NCI-H2196 treated with DMSO at 0.1 percent for 48 hours (cell line): Measurements from ENCODE around the gene RSRC1.
"Not testable (repeated sequence)": the region's sequence is repeated elsewhere in the genome, so short reads cannot be mapped to it uniquely, and the experiment has no call there.

Experiments
- DNase-seq: peaks from one replicate; lab custom pipeline; 2025; ENCODE audit not compliant: unreplicated experiment; lab: John Stamatoyannopoulos, UW

The RSRC1 gene

DNA sequence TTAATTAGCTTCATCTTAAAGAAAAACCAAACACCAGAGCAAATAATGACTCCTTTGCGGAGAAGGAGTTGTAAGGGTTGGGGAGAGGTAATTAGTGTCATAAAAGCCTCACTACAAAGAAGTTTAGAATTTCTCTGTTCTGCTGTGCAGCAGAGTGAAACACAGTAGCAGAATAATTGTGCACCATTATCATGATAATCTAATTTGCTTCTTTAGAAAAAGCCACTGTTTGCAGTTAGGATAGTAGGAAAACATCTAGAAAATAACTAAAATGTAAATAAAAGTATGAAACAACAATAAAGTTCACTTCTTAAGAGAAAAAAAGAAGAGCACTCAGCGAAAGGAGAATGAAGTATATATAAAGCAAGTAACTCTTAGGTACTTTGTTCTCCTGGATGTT is 9.2 kb upstream of the RSRC1 start:
- no peak for DNase-seq

DNA sequence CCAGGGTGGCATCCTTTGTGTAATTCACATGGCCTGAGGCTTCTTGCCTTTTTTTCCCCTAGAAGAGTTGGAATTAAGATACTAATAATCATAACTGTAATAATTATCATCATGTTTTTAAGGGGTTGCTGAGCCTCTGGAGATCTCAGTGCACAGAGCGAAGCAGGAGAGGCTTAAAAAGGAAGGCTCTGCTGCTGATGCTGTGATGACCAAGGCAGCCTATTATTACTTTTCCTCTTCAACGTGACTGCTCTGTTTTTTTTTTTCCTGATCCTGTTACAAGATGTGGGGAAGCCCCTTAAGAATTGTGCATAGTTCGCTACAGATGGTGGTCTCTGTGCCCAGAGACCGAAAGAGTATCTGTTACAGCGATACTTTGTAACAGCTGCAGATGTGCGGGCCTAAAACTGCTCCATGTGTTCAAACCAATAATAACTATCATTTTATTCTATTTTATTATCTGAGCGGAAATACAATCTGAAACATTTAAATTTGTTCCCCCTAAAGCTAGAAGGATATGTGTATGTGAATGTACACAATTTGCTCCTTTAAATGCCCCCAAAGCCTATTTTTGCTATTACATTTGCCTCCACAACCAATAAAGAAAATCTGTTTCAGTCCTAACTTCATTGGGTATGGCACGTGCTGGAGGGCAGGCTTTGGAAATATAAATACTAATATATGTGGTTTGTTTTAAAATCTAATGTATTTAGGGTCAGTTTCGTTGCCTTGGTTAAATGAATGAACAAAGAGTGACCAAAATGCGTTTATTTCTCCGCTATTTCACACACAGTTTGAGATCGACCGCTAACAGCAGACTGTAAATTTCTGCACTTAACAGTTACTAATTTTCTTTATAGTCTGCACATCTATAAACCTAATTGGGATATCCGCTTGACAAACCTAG is 8.3 kb upstream of the RSRC1 start:
- no peak for DNase-seq

- DNase-seq: no peak
Measured at GRCh38 chr3:158102242-158103080, 7.4 kb upstream of the RSRC1 start.

DNA sequence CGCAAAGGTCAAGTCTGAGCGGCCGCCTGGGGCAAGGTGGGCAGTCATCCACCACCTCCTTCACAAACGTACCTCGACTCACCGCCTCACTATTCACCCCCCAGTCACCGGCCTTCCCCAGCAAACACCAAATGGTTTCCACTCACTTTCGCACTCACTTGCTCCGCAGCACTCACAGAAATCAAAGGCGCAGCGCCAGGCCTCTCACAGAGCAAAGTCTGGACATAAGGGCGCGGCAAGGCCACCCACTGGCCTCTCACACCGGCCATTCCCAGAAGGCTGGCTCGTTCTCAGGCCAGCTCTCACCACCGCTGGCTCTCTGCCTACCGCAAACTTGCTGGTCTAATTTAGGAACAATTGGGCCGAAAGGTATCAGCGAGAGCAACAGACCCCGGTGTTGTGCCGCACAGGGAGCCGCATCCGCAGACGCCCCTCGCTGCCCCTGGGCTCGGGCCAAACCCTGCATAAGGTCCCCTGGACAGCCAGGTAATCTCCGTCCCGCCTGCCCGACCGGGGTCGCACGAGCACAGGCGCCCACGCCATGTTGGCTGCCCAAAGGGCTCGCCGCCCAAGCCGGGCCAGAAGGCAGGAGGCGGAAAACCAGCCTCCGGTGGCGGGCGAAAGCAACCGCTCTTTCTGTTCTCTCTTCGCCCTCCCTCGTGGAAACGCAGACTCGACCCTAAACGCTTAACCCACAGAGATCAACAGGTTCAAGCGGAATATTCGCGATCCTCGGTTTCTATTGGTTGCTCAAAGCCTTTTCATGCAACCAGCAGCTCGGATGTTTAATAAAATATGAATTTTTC is 6.6 kb upstream of the RSRC1 start:
- no peak for DNase-seq

DNA sequence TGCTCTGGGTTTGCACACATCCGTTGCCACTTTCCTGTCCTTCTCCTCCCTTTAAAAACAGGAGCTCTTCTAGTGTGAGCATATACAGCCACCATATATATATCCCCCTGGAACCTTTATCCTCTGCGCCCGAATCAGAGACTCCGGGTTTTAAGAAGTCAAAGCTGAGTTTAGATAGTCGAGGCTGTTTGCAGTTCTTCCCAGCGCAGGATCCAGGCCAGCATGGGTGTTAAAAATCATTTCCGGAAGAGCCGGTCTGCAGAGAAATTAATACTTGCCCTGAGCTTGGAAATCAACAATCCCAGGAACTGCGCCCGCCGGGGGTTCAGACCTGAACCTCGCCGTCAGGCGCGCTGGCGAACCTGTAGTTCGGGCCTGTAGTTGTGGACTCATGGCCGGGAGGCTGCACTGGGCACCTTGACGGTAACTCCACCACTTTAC is 6.0 kb upstream of the RSRC1 start:
- no peak for DNase-seq

GRCh38 chr3:158104431-158104921 is 5.4 kb upstream of the RSRC1 start:
- DNase-seq: no peak

GRCh38 chr3:158105119-158105709 is 4.7 kb upstream of the RSRC1 start:
- DNase-seq: no peak

- peak; percentile 60 for DNase-seq
Measured at GRCh38 chr3:158105710-158106253, 4.1 kb upstream of the RSRC1 start.

GRCh38 chr3:158106766-158107471 is 3.0 kb upstream of the RSRC1 start:
- peak; percentile 69 for DNase-seq

- DNase-seq: no peak
Measured at GRCh38 chr3:158107605-158108444, 2.1 kb upstream of the RSRC1 start.

GRCh38 chr3:158108445-158108985 is 1.4 kb upstream of the RSRC1 start:
- no peak for DNase-seq

- no peak for DNase-seq
Measured at GRCh38 chr3:158109295-158109803, 540 bp upstream of the RSRC1 start.

DNA sequence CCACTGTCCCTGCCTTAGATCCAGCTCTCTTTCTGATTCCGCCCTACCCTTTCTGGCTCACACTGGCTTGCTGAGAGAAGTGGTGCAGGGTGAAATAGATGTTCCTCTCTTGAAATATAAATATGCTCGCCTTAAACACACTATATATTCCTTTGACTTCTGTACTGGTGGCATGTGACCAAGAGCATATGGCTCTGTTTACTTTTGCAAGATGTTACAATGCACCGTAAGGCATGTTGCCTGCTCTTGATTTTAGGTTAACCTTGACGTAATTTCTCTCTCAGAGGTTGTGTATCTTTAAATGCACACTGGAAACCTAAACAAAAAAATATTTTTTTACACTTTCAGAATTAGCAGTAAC is 749 bp downstream of the RSRC1 start:
- peak; percentile 84 for DNase-seq

DNA sequence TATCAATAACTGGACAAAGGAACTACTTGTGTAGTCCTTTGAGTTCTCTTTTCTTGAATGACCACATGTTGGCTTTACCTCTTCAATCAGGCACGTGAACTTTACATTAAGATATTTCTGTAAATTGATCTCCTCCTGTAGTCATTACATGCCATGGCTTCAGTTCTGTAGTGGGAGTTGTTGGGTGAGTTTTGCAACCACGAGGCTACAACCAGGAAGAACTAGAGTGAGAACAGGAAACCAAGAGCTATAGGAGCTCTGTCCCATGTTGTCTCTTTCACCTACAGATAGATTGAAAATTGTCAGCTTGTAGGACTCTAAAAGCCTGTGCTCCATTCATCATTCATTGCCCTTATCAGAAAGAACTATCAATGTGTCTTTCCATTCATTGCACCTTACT is 2.0 kb downstream of the RSRC1 start:
- no peak for DNase-seq

DNA sequence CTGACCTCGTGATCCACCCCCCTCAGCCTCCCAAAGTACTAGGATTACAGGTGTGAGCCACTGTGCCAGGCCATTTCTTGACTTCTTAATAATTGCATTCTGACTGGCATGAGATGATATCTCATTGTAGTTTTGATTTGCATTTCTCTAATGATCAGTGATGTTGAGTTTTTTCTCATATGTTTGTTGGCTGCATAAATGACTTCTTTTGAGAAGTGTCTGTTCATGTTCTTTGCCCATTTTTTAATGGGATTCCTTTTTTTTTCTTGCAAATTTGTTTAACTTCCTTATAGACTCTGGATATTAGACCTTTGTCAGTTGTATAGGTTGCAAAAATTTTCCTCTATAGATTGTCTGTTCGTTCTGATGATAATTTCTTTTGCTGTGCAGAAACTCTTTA is 3.7 kb downstream of the RSRC1 start:
- DNase-seq: not testable (repeated sequence)

GRCh38 chr3:158120330-158120729 is 10.4 kb downstream of the RSRC1 start:
- DNase-seq: no peak

GRCh38 chr3:158121295-158121694 is 11.4 kb downstream of the RSRC1 start:
- no peak for DNase-seq

DNA sequence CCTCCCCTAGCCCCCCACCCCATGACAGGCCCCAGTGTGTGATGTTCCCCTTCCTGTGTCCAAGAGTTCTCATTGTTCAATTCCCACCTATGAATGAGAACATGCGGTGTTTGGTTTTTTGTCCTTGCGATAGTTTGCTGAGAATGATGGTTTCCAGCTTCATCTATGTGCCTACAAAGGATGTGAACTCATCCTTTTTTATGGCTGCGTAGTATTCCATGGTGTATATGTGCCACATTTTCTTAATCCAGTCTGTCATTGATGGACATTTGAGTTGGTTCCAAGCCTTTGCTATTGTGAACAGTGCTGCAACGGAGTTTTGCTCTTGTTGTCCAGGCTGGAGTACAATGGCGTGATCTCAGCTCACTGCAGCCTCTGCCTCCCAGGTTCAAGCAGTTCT is 12.8 kb downstream of the RSRC1 start:
- DNase-seq: not testable (repeated sequence)
